B cell (primary cell): Measurements from ENCODE around the gene RXYLT1. TPM values are rescaled to one million over a fixed set of nuclear protein-coding genes. Genes with fewer than 3 reads are reported as not detected.

Source experiments
- ATAC-seq: fragments of 200-7000 bp; cut with Tn5 transposase; one replicate; pipeline ENCODE4 v1.10.0; 2021; ENCODE audit warnings: low read depth, mild to moderate bottlenecking, moderate number of reproducible peaks, moderate library complexity
- CTCF ChIA-PET: fragments of 350-600 bp; sonication (Branson Sonifier 250); formaldehyde crosslinking; loops from one replicate; lab custom pipeline; 2021; ENCODE audit warnings: antibody characterized with exemption, inconsistent platforms; lab: Charles Lee
- POLR2A ChIA-PET: fragments of 350-600 bp; sonication (Branson Sonifier 250); formaldehyde crosslinking; loops from one replicate; lab custom pipeline; 2021; ENCODE audit warnings: antibody characterized with exemption; lab: Charles Lee
- DNase-seq: peaks from one replicate; pipeline ENCODE4 v3.0.0; 2013
- H2AFZ ChIP-seq: 2 replicates; pipeline ENCODE4 v1.6.1; 2012; ENCODE audit warnings: mild to moderate bottlenecking, low read depth, low read length; ENCODE audit not compliant: insufficient read depth, poor library complexity, severe bottlenecking
- H3K27ac ChIP-seq, 2 donors: 1 replicate in 1 of 2; 2 replicates in 1 of 2; pipeline ENCODE4 v1.5.1; 2012 to 2013; ENCODE audit warnings: low read length in 2 of 2, mild to moderate bottlenecking in 2 of 2, moderate library complexity in 1 of 2
- H3K27me3 ChIP-seq, 4 experiments: fragments of 200-600 bp in 1 of 4; sonication (generic) in 1 of 4; replicated peaks in 1 of 4; 1 replicate in 2 of 4; 2 replicates in 2 of 4; pipeline versions ENCODE4 v1.6.1 to v1.7.0; 2013 to 2016; ENCODE audit warnings: low read length in 3 of 4, mild to moderate bottlenecking in 2 of 4, mixed read lengths in 1 of 4, moderate library complexity in 1 of 4; ENCODE audit not compliant: insufficient read depth in 4 of 4, control insufficient read depth in 3 of 4; ENCODE audit errors: control extremely low read depth in 1 of 4
- H3K36me3 ChIP-seq, 2 experiments: replicated peaks in 1 of 2; 1 replicate in 1 of 2; 2 replicates in 1 of 2; pipeline versions ENCODE4 v1.6.1 to v1.7.1; 2013; ENCODE audit warnings: low read length in 1 of 2; ENCODE audit not compliant: insufficient read depth in 2 of 2, control insufficient read depth in 1 of 2; ENCODE audit errors: control extremely low read depth in 1 of 2, extremely low read depth in 1 of 2
- H3K4me1 ChIP-seq, 2 donors: fragments of 200-600 bp in 1 of 2; sonication (generic) in 1 of 2; 1 replicate in 1 of 2; 2 replicates in 1 of 2; pipeline versions ENCODE4 v1.5.1 to v1.6.1; 2013 to 2017; ENCODE audit warnings: low read length in 2 of 2; ENCODE audit not compliant: control insufficient read depth in 2 of 2, insufficient read depth in 2 of 2
- H3K4me2 ChIP-seq: replicated peaks from 2 replicates; pipeline ENCODE3; 2012; ENCODE audit warnings: mild to moderate bottlenecking, low read depth, low read length; ENCODE audit not compliant: poor library complexity, severe bottlenecking
- H3K4me3 ChIP-seq, 5 experiments: fragments of 200-600 bp in 1 of 5; sonication (generic) in 1 of 5; 1 replicate in 3 of 5; 2 replicates in 2 of 5; pipeline versions ENCODE4 v1.5.1 to v1.7.0; 2011 to 2016; ENCODE audit warnings: low read length in 4 of 5, mild to moderate bottlenecking in 4 of 5, low read depth in 2 of 5, control low read depth in 1 of 5, moderate library complexity in 1 of 5; ENCODE audit not compliant: insufficient read depth in 1 of 5; ENCODE audit errors: control extremely low read depth in 1 of 5, extremely low read depth in 1 of 5
- H3K79me2 ChIP-seq: fragments of 200-600 bp; sonication (generic); one replicate; pipeline ENCODE4 v1.6.0; 2016; ENCODE audit warnings: low read length; ENCODE audit not compliant: control insufficient read depth, insufficient read depth
- H3K9ac ChIP-seq: fragments of 200-600 bp; sonication (generic); 2 replicates; pipeline ENCODE4 v1.6.1; 2017; ENCODE audit warnings: mild to moderate bottlenecking, low read length, moderate library complexity
- H3K9me3 ChIP-seq, 3 donors: one replicate each; pipeline versions ENCODE4 v1.6.1 to v1.7.1; 2013; ENCODE audit warnings: low read length in 2 of 3; ENCODE audit not compliant: control insufficient read depth in 2 of 3, insufficient read depth in 1 of 3; ENCODE audit errors: control extremely low read depth in 1 of 3
- H4K20me1 ChIP-seq: 2 replicates; pipeline ENCODE4 v1.6.0; 2012; ENCODE audit warnings: mild to moderate bottlenecking, low read length; ENCODE audit not compliant: insufficient read depth, control insufficient read depth, poor library complexity, severe bottlenecking
- H3K27ac Mint-ChIP-seq: one replicate; pipeline ENCODE4 v1.8.0; 2021; ENCODE audit warnings: mixed read lengths
- H3K27me3 Mint-ChIP-seq: one replicate; pipeline ENCODE4 v1.8.0; 2021; ENCODE audit warnings: mixed read lengths
- H3K4me1 Mint-ChIP-seq: one replicate; pipeline ENCODE4 v1.8.0; 2021; ENCODE audit warnings: mixed read lengths
- H3K4me3 Mint-ChIP-seq: one replicate; pipeline ENCODE4 v1.8.0; 2021; ENCODE audit warnings: mixed read lengths
- H3K9me3 Mint-ChIP-seq: one replicate; pipeline ENCODE4 v1.8.0; 2022; ENCODE audit warnings: mixed read lengths; ENCODE audit not compliant: insufficient read depth
- EZH2 ChIP-seq: IDR thresholded peaks from 2 replicates; pipeline ENCODE4 v1.6.1; 2012; ENCODE audit warnings: borderline replicate concordance, low read depth, mild to moderate bottlenecking, moderate library complexity, low read length; ENCODE audit not compliant: insufficient read depth, poor library complexity, severe bottlenecking
- WGBS: methylation state at CpG from one replicate; pipeline ENCODE4 v1.1.5; 2013; ENCODE audit warnings: missing lambda C conversion rate; ENCODE audit not compliant: insufficient coverage; 5-methylcytosine and 5-hydroxymethylcytosine counted together
- intact Hi-C: fragments of 100-400 bp; cut with micrococcal nuclease; formaldehyde crosslinking; loops from one replicate; pipeline ENCODE4 v1.10.0; 2022
- polyA plus RNA-seq: library from polyadenylated mRNA; depleted of rRNA; stranded (reverse); fragments of >200 nt; gene quantifications from 2 replicates; pipeline ENCODE4 v1.2.3, GENCODE V29; 2012
- total RNA-seq, 2 donors: library from RNA; stranded (reverse); fragments of 120-200 nt in 1 of 2; gene quantifications; 1 replicate in 1 of 2; 2 replicates in 1 of 2; pipeline versions ENCODE4 v1.2.3 to v1.2.4, GENCODE V29; 2013 to 2022
- TF ChIP-seq, protein P1 (sequence below): fragments of 200-600 bp; IDR thresholded peaks from one replicate; pipeline ENCODE4 v1.8.0; 2022; ENCODE audit warnings: antibody characterized with exemption, mild to moderate bottlenecking

The RXYLT1 gene
- total and polyA plus RNA-seq, 2 donors (not counting 1 experiment from before 2014, with no cell fraction given) = 9.4 to 16.5 TPM

DNA sequence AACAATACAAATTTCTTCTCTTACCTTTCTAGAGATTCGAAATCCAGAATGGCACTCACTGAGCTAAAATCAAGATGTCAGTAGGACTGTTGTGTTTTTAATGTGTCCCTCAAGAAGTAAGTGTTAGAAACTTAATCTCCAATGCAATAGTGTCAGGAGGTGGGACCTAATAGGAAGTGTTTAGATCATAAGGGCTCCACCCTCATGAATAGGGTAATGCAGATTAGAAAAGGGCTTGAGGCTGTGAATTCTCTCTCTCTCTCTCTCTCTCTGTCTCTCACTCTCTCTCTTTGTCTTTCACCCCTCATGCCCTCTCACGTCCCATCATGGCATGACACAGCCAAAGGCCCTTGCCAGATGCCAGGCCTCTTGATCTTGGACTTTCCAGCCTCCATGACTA, 49.2 kb downstream of the RXYLT1 start:
- Histone ChIP-seq H3K4me3 (no peak overlapping the region), H3K9ac (no peak overlapping the region), H3K79me2 (no peaks in the 10 kb centered on the region), H3K27me3 (no peaks in the 10 kb centered on the region), H3K27ac (no peak overlapping the region), H3K9me3 (no peaks in the 10 kb centered on the region), H2AFZ (no peak overlapping the region), H4K20me1 (no peaks in the 10 kb centered on the region), H3K4me2 (no peak overlapping the region), H3K36me3 (no peaks in the 10 kb centered on the region), H3K4me1 (no peaks in the 10 kb centered on the region)
- ATAC-seq = no peak
- TF ChIP-seq EZH2 = no peak
- TF ChIP-seq, protein P1, sequence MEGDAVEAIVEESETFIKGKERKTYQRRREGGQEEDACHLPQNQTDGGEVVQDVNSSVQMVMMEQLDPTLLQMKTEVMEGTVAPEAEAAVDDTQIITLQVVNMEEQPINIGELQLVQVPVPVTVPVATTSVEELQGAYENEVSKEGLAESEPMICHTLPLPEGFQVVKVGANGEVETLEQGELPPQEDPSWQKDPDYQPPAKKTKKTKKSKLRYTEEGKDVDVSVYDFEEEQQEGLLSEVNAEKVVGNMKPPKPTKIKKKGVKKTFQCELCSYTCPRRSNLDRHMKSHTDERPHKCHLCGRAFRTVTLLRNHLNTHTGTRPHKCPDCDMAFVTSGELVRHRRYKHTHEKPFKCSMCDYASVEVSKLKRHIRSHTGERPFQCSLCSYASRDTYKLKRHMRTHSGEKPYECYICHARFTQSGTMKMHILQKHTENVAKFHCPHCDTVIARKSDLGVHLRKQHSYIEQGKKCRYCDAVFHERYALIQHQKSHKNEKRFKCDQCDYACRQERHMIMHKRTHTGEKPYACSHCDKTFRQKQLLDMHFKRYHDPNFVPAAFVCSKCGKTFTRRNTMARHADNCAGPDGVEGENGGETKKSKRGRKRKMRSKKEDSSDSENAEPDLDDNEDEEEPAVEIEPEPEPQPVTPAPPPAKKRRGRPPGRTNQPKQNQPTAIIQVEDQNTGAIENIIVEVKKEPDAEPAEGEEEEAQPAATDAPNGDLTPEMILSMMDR = no peak
- Mint-ChIP-seq H3K27me3 (peaks cover 21% of the 10 kb centered on the region), H3K27ac (no peak overlapping the region), H3K4me3 (no peak overlapping the region), H3K4me1 (no peaks in the 10 kb centered on the region), H3K9me3 (peaks cover 4% of the 10 kb centered on the region)
- no CpG with 5 or more reads among the region's 2 CpGs for WGBS
- ChIA-PET CTCF (interaction anchor here (1.4 kb wide), 1 partner anchor 428 kb away, joined by 3 read pairs; no protein-coding TSS in a partner anchor), POLR2A (no interaction called here)
- no peak for DNase-seq
- intact Hi-C loops = no loop called here

DNA sequence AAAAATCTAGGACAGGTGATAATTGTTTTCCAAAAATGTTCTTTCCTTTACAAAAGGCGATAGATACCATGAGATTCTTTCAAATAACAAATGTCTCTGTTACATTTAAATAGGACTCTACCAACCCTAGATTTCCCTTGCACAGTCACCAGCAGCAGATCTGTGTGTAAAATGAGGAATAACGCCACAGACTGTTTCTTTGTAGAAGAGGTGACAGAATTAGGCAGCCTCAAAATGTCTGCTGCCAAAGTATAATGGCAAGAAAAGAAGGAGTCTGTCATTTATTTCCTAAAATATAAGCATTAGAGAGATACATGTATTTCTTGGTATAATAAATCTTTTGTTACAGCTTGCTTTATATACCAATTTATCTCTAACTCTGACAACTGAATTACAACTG, 56.3 kb downstream of the RXYLT1 start:
- Histone ChIP-seq H3K36me3 (no peaks in the 10 kb centered on the region), H3K9me3 (no peaks in the 10 kb centered on the region), H3K27ac (no peak overlapping the region), H3K4me2 (no peak overlapping the region), H3K4me3 (no peak overlapping the region), H3K9ac (no peak overlapping the region), H3K27me3 (peaks cover 0 to 4% (median 0%) of the 10 kb centered on the region in 4 experiments), H4K20me1 (no peaks in the 10 kb centered on the region), H3K4me1 (no peaks in the 10 kb centered on the region), H3K79me2 (no peaks in the 10 kb centered on the region), H2AFZ (no peak overlapping the region)
- no peak for TF ChIP-seq EZH2
- TF ChIP-seq, protein P1 = no peak
- intact Hi-C loops = no loop called here
- DNase-seq = no peak
- H3K27ac Mint-ChIP-seq = no peak overlapping the region
- no peaks in the 10 kb centered on the region for H3K4me1 Mint-ChIP-seq
- POLR2A ChIA-PET = no interaction called here
- no peak for ATAC-seq
- CTCF ChIA-PET = interaction anchor here (1.1 kb wide), 1 partner anchor 420 kb away, joined by 4 read pairs; no protein-coding TSS in a partner anchor
- WGBS = no CpG with 5 or more reads among the region's 2 CpGs
- peaks cover 15% of the 10 kb centered on the region for H3K27me3 Mint-ChIP-seq
- H3K4me3 Mint-ChIP-seq = no peak overlapping the region
- no peaks in the 10 kb centered on the region for H3K9me3 Mint-ChIP-seq
